Esophagus muscularis mucosa (tissue), 4 donors: ENCODE results near the gene MCTP2. TPM values are rescaled to one million over a fixed set of nuclear protein-coding genes. Genes with fewer than 3 reads are reported as not detected.
A peak's percentile ranks its signal among the peaks of the same experiment; 100 is the strongest.

Experiments
- DNase-seq: peaks from one replicate; pipeline ENCODE4 v3.0.0-alpha.2; 2017; ENCODE audit errors: extremely low spot score
- H3K27ac ChIP-seq, 4 donors: fragments of 200-600 bp; sonication (generic); replicated peaks in 1 of 4; 1 replicate in 3 of 4; 2 replicates in 1 of 4; pipeline ENCODE4 v1.5.1; 2016 to 2019; ENCODE audit warnings: mild to moderate bottlenecking in 1 of 4
- H3K27me3 ChIP-seq, 4 donors: fragments of 200-600 bp; sonication (generic); one replicate each; pipeline versions ENCODE4 v1.5.1 to v1.6.0; 2016 to 2019
- H3K36me3 ChIP-seq, 4 donors: fragments of 200-600 bp; sonication (generic); one replicate each; pipeline ENCODE4 v1.5.1; 2016 to 2019
- H3K4me1 ChIP-seq, 4 donors: fragments of 200-600 bp; sonication (generic); one replicate each; pipeline ENCODE4 v1.5.1; 2016 to 2019
- H3K4me3 ChIP-seq, 4 donors: fragments of 200-600 bp; sonication (generic); 1 replicate in 2 of 4; 2 replicates in 2 of 4; pipeline ENCODE4 v1.5.1; 2016 to 2019; ENCODE audit warnings: mild to moderate bottlenecking in 4 of 4, moderate library complexity in 1 of 4
- H3K9me3 ChIP-seq, 4 donors: fragments of 200-600 bp; sonication (generic); 1 replicate in 3 of 4; 2 replicates in 1 of 4; pipeline ENCODE4 v1.5.1; 2016 to 2019
- CTCF ChIP-seq, 3 experiments: fragments of 200-600 bp in 2 of 3; fragments of 450-650 bp in 1 of 3; sonication (generic) in 2 of 3; IDR thresholded peaks; one replicate each; pipeline ENCODE4 v1.5.1; 2017 to 2019; ENCODE audit warnings: antibody characterized with exemption in 3 of 3, mild to moderate bottlenecking in 2 of 3, moderate library complexity in 1 of 3
- EP300 ChIP-seq: sonication (generic); formaldehyde crosslinking; IDR thresholded peaks from one replicate; pipeline ENCODE4 v1.6.1; 2017; ENCODE audit warnings: antibody characterized with exemption
- POLR2A ChIP-seq: fragments of 450-650 bp; IDR thresholded peaks from one replicate; pipeline ENCODE4 v1.6.1; 2017; ENCODE audit warnings: antibody characterized with exemption, moderate library complexity, mild to moderate bottlenecking, low read depth
- POLR2AphosphoS5 ChIP-seq, 2 donors: sonication (generic); formaldehyde crosslinking; IDR thresholded peaks; one replicate each; pipeline ENCODE4 v1.6.1; 2017; ENCODE audit warnings: antibody characterized with exemption in 2 of 2
- WGBS: methylation state at CpG from one replicate; pipeline ENCODE4 v1.1.5; 2018; 5-methylcytosine and 5-hydroxymethylcytosine counted together
- intact Hi-C: fragments of 100-400 bp; cut with DNase I; formaldehyde crosslinking; loops from one replicate; pipeline ENCODE4 v1.15.1; 2023
- total RNA-seq, 4 donors: library from RNA; depleted of rRNA; stranded (reverse); fragments of >200 nt; gene quantifications; one replicate each; pipeline versions ENCODE4 v1.1.0 to v1.2.1, GENCODE V29; 2016

MCTP2 gene
- total RNA-seq, 4 donors from 2014 or later = 2.4 to 14.6 (median 4.4) TPM

GRCh38 chr15:94363382-94363781, 132.0 kb downstream of the MCTP2 start:
- no peak overlapping the region for H3K4me3 ChIP-seq
- no peaks in the 10 kb centered on the region for H3K27me3 ChIP-seq
- no peaks in the 10 kb centered on the region for H3K4me1 ChIP-seq
- TF ChIP-seq POLR2AphosphoS5 (IDR thresholded peaks at IDR 0.05) (no peak), EP300 (no peak), CTCF (IDR thresholded peaks at IDR 0.05) (no peak), POLR2A (no peak)
- no peak for DNase-seq
- WGBS = 85% methylated on average over 4 of the region's 4 CpGs
- no peaks in the 10 kb centered on the region for H3K36me3 ChIP-seq
- H3K9me3 ChIP-seq = no peaks in the 10 kb centered on the region
- intact Hi-C loops = no loop called here
- no peak overlapping the region for H3K27ac ChIP-seq

GRCh38 chr15:94366781-94367180, 135.4 kb downstream of the MCTP2 start:
- Histone ChIP-seq H3K36me3 (no peaks in the 10 kb centered on the region), H3K27me3 (no peaks in the 10 kb centered on the region), H3K4me3 (no peak overlapping the region), H3K27ac (no peak overlapping the region), H3K4me1 (no peaks in the 10 kb centered on the region), H3K9me3 (no peaks in the 10 kb centered on the region)
- intact Hi-C loops = no loop called here
- no peak for DNase-seq
- TF ChIP-seq POLR2AphosphoS5 (IDR thresholded peaks at IDR 0.05) (no peak), EP300 (no peak), POLR2A (no peak), CTCF (IDR thresholded peaks at IDR 0.05) (no peak)
- WGBS = 83% methylated on average over 4 of the region's 4 CpGs

GRCh38 chr15:94367726-94368535, 136.6 kb downstream of the MCTP2 start:
- Histone ChIP-seq H3K4me3 (no peak overlapping the region), H3K27me3 (no peaks in the 10 kb centered on the region), H3K4me1 (no peaks in the 10 kb centered on the region), H3K9me3 (no peaks in the 10 kb centered on the region), H3K27ac (no peak overlapping the region), H3K36me3 (no peaks in the 10 kb centered on the region)
- 66% methylated on average over 6 of the region's 6 CpGs for WGBS
- intact Hi-C loops = no loop called here
- TF ChIP-seq EP300 = no peak
- no peak for TF ChIP-seq POLR2A
- TF ChIP-seq POLR2AphosphoS5 (IDR thresholded peaks at IDR 0.05) = no peak
- no peak for TF ChIP-seq CTCF (IDR thresholded peaks at IDR 0.05)
- DNase-seq = no peak

- H3K4me1 ChIP-seq = no peaks in the 10 kb centered on the region
- no peak for TF ChIP-seq POLR2A
- intact Hi-C loops = no loop called here
- DNase-seq = peak; percentile 75
- no peak overlapping the region for H3K4me3 ChIP-seq
- no peak overlapping the region for H3K27ac ChIP-seq
- H3K9me3 ChIP-seq = no peaks in the 10 kb centered on the region
- 92% methylated on average over 10 of the region's 10 CpGs for WGBS
- H3K27me3 ChIP-seq = no peaks in the 10 kb centered on the region
- no peaks in the 10 kb centered on the region for H3K36me3 ChIP-seq
These were observed 139.0 kb downstream of the MCTP2 start for GRCh38 chr15:94370206-94370935.

GRCh38 chr15:94370936-94371285, 139.6 kb downstream of the MCTP2 start:
- no peak overlapping the region for H3K27ac ChIP-seq

More at GRCh38 chr15:94370936-94371285, 139.6 kb downstream of the MCTP2 start:
- no peak for DNase-seq
- intact Hi-C loops = no loop called here
- TF ChIP-seq EP300 = no peak
- TF ChIP-seq CTCF (IDR thresholded peaks at IDR 0.05) = no peak
- TF ChIP-seq POLR2A = no peak
- no peak for TF ChIP-seq POLR2AphosphoS5 (IDR thresholded peaks at IDR 0.05)
- 83% methylated on average over 2 of the region's 2 CpGs for WGBS
- Histone ChIP-seq H3K36me3 (no peaks in the 10 kb centered on the region), H3K27me3 (no peaks in the 10 kb centered on the region), H3K4me1 (no peaks in the 10 kb centered on the region), H3K4me3 (no peak overlapping the region), H3K9me3 (no peaks in the 10 kb centered on the region)
